GM12892 (cell line): ENCODE measurements around the gene KRTAP4-12.

Source experiments
- POLR2A ChIP-seq: IDR thresholded peaks from 2 replicates; pipeline ENCODE4 v1.6.1; 2011; ENCODE audit warnings: low read depth, low read length, control low read depth
- POLR2AphosphoS5 ChIP-seq: IDR thresholded peaks from 2 replicates; pipeline ENCODE4 v1.6.1; 2011; ENCODE audit warnings: low read depth, low read length, control low read depth

DNA sequence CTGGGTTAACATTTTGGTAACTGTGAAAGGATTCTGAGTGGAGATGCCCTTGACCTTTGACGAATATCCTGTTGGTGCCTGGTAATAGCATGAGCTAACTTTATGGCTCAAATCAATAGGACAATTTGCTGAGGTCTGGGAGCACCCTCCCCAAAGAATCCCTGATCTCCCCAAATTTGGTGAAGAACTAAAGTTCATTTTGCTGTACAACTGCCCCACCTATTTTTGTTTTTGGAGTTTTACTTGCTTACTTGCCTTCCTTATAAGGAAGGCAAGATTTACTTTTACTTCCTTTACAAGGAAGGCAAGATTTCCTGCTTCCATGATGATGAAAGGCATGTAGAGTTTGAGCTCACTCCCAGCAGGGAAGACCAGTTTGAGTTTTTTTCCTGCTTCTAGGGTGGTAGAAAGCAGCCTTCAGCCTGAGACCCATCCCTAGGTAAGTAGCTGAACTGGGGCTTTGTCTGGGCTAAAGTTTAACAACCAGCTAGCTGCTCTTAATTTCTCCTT, 16.0 kb downstream of the KRTAP4-12 start:
- TF ChIP-seq POLR2A (no peak), POLR2AphosphoS5 (no peak)
